A673 (cell line): ENCODE data around the gene SIAH2.
A peak's percentile ranks its signal among the peaks of the same experiment; 100 is the strongest.

Source experiments
- EZH2 ChIP-seq: fragments of 200-600 bp; sonication (generic); IDR thresholded peaks from 2 replicates; pipeline ENCODE4 v1.6.1; 2017; ENCODE audit warnings: borderline replicate concordance, low read depth, mild to moderate bottlenecking, mixed read lengths, antibody characterized with exemption, low read length; ENCODE audit not compliant: poor library complexity, severe bottlenecking
- TF ChIP-seq, protein P1 (sequence below): fragments of 300-800, 200-600 bp; sonication (generic); conservative IDR thresholded peaks from 2 replicates; pipeline ENCODE4 v1.5.1; 2017; ENCODE audit warnings: low read depth, mild to moderate bottlenecking, antibody characterized with exemption, low read length, moderate library complexity, mixed read lengths

DNA sequence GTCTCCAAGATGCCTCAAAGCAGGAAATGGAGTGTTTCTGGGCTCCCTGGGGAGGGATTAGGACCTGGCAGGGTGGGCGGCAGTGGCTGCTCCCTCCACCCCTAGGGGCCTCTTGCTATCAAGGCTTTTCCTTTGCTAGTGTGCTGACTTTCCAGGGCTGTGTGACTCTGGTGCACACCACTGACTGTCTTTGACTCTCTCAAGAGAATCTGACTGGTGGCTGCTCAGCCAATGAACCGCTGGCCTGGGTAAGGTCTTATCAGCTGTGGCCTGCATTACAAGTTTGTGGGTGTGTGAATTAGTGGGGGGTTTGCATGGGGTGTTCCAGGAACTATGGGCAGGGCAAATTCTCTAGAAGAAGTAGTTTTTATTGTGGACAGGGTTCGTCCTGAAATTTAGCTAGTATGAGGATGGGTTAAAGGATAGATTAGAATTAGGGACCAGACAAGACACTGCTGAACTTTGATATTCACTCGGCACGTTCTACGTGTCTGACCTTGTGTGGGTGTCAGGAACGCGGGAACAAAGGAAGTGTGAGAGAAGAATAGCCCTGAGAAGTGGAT lies 29.5 kb downstream of the SIAH2 start:
- TF ChIP-seq, protein P1, sequence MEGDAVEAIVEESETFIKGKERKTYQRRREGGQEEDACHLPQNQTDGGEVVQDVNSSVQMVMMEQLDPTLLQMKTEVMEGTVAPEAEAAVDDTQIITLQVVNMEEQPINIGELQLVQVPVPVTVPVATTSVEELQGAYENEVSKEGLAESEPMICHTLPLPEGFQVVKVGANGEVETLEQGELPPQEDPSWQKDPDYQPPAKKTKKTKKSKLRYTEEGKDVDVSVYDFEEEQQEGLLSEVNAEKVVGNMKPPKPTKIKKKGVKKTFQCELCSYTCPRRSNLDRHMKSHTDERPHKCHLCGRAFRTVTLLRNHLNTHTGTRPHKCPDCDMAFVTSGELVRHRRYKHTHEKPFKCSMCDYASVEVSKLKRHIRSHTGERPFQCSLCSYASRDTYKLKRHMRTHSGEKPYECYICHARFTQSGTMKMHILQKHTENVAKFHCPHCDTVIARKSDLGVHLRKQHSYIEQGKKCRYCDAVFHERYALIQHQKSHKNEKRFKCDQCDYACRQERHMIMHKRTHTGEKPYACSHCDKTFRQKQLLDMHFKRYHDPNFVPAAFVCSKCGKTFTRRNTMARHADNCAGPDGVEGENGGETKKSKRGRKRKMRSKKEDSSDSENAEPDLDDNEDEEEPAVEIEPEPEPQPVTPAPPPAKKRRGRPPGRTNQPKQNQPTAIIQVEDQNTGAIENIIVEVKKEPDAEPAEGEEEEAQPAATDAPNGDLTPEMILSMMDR: 0 out of 2 replicates have a peak, but pooled peaks have one; percentile 31
- TF ChIP-seq EZH2: no peak
